ENCODE data around the gene PLEKHA5. TPM values are rescaled to one million over a fixed set of nuclear protein-coding genes. Genes with fewer than 3 reads are reported as not detected.
A peak's percentile ranks its signal among the peaks of the same experiment; 100 is the strongest.

The PLEKHA5 gene
- total and polyA plus RNA-seq, 2 experiments from 2014 or later = 82.8 to 112 TPM

DNA sequence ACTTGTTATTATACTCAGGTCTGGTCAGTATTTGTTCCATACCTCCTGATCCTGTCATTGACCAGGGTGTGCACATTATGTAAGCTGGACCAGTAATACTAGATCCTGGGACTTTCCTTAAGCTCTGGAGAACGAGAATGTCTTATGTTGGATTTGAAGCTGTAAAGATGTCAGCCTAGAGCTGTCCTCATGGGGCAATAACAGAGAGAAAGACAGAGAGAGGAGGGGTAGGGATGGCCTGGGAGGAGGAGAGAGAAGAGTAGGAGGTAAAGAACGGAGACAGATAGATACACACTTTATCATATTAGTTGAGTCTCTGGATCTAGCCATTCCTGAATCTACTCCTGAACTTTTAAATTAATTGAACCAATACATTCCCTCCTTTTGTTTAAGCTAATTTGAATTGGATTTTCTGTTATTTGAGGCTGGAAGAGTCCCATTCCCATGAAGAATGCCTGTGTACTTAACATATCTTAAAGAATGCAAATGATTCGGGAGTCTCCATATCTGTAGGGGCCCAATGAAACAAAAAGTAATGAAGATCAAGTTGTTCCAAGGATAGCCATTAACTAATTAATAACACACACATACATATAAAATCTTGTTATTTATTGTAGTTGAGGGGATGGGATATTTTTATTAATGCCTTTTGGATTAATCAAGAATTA, 55.9 kb downstream of the PLEKHA5 start:
- Histone ChIP-seq H2AFZ (no peak overlapping the region), H3K27me3 (ENCODE audit: insufficient read depth) (no peaks in the 10 kb centered on the region), H3K79me2 (replicated peaks; ENCODE audit: insufficient read depth) (peaks cover 93% of the 10 kb centered on the region), H3K9me2 (ENCODE audit: insufficient read depth) (no peaks in the 10 kb centered on the region), H3K36me3 (ENCODE audit: insufficient read depth) (no peaks in the 10 kb centered on the region), H3K27ac (ENCODE audit: low read depth) (peak overlapping the region; percentile 89), H3K4me2 (peak overlapping the region; percentile 32), H3F3A (replicated peaks; ENCODE audit: low read depth) (no peaks in the 10 kb centered on the region), H3K4me3 (0 out of 2 replicates have a peak overlapping the region, but pooled peaks have one; percentile 4), H4K20me1 (replicated peaks; ENCODE audit: insufficient read depth) (no peaks in the 10 kb centered on the region), H3K4me1 (ENCODE audit: insufficient read depth) (peaks cover 58% of the 10 kb centered on the region)
- peak overlapping the region; percentile 37 for H3K4me3 Mint-ChIP-seq
- no peaks in the 10 kb centered on the region for H3K36me3 Mint-ChIP-seq (ENCODE audit: low read depth)
- DNase-seq (ENCODE audit: low spot score) (peak; percentile 76), ATAC-seq (peak; percentile 87)
- TF ChIP-seq, protein P1, sequence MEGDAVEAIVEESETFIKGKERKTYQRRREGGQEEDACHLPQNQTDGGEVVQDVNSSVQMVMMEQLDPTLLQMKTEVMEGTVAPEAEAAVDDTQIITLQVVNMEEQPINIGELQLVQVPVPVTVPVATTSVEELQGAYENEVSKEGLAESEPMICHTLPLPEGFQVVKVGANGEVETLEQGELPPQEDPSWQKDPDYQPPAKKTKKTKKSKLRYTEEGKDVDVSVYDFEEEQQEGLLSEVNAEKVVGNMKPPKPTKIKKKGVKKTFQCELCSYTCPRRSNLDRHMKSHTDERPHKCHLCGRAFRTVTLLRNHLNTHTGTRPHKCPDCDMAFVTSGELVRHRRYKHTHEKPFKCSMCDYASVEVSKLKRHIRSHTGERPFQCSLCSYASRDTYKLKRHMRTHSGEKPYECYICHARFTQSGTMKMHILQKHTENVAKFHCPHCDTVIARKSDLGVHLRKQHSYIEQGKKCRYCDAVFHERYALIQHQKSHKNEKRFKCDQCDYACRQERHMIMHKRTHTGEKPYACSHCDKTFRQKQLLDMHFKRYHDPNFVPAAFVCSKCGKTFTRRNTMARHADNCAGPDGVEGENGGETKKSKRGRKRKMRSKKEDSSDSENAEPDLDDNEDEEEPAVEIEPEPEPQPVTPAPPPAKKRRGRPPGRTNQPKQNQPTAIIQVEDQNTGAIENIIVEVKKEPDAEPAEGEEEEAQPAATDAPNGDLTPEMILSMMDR (conservative IDR thresholded peaks at IDR 0.05; ENCODE audit: low read depth in 2 of 2) = no peak
- TF ChIP-seq, protein P2, sequence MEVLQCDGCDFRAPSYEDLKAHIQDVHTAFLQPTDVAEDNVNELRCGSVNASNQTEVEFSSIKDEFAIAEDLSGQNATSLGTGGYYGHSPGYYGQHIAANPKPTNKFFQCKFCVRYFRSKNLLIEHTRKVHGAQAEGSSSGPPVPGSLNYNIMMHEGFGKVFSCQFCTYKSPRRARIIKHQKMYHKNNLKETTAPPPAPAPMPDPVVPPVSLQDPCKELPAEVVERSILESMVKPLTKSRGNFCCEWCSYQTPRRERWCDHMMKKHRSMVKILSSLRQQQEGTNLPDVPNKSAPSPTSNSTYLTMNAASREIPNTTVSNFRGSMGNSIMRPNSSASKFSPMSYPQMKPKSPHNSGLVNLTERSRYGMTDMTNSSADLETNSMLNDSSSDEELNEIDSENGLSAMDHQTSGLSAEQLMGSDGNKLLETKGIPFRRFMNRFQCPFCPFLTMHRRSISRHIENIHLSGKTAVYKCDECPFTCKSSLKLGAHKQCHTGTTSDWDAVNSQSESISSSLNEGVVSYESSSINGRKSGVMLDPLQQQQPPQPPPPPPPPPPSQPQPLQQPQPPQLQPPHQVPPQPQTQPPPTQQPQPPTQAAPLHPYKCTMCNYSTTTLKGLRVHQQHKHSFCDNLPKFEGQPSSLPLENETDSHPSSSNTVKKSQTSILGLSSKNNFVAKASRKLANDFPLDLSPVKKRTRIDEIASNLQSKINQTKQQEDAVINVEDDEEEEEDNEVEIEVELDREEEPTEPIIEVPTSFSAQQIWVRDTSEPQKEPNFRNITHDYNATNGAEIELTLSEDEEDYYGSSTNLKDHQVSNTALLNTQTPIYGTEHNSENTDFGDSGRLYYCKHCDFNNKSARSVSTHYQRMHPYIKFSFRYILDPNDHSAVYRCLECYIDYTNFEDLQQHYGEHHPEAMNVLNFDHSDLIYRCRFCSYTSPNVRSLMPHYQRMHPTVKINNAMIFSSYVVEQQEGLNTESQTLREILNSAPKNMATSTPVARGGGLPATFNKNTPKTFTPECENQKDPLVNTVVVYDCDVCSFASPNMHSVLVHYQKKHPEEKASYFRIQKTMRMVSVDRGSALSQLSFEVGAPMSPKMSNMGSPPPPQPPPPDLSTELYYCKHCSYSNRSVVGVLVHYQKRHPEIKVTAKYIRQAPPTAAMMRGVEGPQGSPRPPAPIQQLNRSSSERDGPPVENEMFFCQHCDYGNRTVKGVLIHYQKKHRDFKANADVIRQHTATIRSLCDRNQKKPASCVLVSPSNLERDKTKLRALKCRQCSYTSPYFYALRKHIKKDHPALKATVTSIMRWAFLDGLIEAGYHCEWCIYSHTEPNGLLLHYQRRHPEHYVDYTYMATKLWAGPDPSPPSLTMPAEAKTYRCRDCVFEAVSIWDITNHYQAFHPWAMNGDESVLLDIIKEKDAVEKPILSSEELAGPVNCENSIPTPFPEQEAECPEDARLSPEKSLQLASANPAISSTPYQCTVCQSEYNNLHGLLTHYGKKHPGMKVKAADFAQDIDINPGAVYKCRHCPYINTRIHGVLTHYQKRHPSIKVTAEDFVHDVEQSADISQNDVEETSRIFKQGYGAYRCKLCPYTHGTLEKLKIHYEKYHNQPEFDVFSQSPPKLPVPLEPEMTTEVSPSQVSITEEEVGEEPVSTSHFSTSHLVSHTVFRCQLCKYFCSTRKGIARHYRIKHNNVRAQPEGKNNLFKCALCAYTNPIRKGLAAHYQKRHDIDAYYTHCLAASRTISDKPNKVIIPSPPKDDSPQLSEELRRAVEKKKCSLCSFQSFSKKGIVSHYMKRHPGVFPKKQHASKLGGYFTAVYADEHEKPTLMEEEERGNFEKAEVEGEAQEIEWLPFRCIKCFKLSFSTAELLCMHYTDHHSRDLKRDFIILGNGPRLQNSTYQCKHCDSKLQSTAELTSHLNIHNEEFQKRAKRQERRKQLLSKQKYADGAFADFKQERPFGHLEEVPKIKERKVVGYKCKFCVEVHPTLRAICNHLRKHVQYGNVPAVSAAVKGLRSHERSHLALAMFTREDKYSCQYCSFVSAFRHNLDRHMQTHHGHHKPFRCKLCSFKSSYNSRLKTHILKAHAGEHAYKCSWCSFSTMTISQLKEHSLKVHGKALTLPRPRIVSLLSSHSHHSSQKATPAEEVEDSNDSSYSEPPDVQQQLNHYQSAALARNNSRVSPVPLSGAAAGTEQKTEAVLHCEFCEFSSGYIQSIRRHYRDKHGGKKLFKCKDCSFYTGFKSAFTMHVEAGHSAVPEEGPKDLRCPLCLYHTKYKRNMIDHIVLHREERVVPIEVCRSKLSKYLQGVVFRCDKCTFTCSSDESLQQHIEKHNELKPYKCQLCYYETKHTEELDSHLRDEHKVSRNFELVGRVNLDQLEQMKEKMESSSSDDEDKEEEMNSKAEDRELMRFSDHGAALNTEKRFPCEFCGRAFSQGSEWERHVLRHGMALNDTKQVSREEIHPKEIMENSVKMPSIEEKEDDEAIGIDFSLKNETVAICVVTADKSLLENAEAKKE (CRISPR knock-in tag; IDR thresholded peaks at IDR 0.05) = peak; percentile 90
- TF ChIP-seq EZH2 (IDR thresholded peaks at IDR 0.05; ENCODE audit: low read depth, unreplicated experiment) = no peak
- 0 out of 2 replicates have a peak, but pooled peaks have one; percentile 26 for TF ChIP-seq ZNF114 (CRISPR knock-in tag; IDR thresholded peaks at IDR 0.05)
- peak; percentile 56; the same call in 1 of the 2 replicates for TF ChIP-seq NANOG (IDR thresholded peaks at IDR 0.05; ENCODE audit: borderline replicate concordance)
- H3K4me1 Mint-ChIP-seq = peaks cover 62% of the 10 kb centered on the region
- H3K27ac Mint-ChIP-seq = peak overlapping the region; percentile 93
- peaks cover 11% of the 10 kb centered on the region for H3K27me3 Mint-ChIP-seq (ENCODE audit: insufficient read depth, low read depth, poor library complexity)
- H3K9me3 Mint-ChIP-seq = no peaks in the 10 kb centered on the region

All from GM23338 (cell line).